ENCODE results near the gene PCED1B. TPM values are rescaled to one million over a fixed set of nuclear protein-coding genes. Genes with fewer than 3 reads are reported as not detected.

The PCED1B gene
- total RNA-seq, 1 donor from 2014 or later, result 7.6 TPM

GRCh38 chr12:47034661-47035060, 44.8 kb upstream of the PCED1B start:
- Histone ChIP-seq H3K27ac (no peak overlapping the region), H3K27me3 (no peaks in the 10 kb centered on the region), H3K36me3 (no peaks in the 10 kb centered on the region), H3K4me1 (peaks cover 9% of the 10 kb centered on the region), H3K4me3 (no peak overlapping the region), H3K9me3 (no peaks in the 10 kb centered on the region)
- ATAC-seq (no peak), DNase-seq (no peak)
- intact Hi-C loops (cut with DNase I), result no loop called here
- no peak for TF ChIP-seq CTCF (IDR thresholded peaks at IDR 0.05)

- Histone ChIP-seq H3K4me3 (no peak overlapping the region), H3K27me3 (no peaks in the 10 kb centered on the region), H3K27ac (no peak overlapping the region), H3K4me1 (peaks cover 9% of the 10 kb centered on the region), H3K9me3 (no peaks in the 10 kb centered on the region), H3K36me3 (no peaks in the 10 kb centered on the region)
- intact Hi-C loops (cut with DNase I), result no loop called here
- TF ChIP-seq CTCF (IDR thresholded peaks at IDR 0.05), result no peak
- no peak for DNase-seq
- no peak for ATAC-seq
Measured at GRCh38 chr12:47035484-47035883, 43.9 kb upstream of the PCED1B start.

DNA sequence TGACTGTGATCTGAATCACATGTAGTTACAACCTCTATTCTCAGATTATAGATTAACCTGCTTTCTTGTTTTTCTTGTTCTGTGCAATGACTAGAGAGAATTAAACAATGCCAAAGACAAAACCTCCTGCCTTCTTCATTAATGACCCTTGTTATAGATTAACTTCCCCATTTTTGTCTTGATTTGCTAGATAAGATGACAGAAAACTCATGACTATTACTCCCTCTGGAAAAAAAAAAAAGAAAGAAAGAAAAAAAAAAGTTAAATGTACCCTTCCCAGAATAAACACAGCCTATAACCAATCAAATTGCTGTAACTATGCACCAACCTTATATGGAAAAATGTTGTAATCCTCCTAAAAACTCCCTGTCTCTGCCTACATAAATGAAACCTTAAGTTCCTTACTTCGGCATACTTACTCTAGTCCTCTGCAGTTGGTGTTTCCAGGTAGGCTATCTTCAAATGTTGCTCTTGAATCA, 41.1 kb upstream of the PCED1B start:
- intact Hi-C loops (cut with DNase I), result no loop called here
- no peaks in the 10 kb centered on the region for H3K36me3 ChIP-seq
- H3K4me3 ChIP-seq, result no peak overlapping the region
- H3K9me3 ChIP-seq, result no peaks in the 10 kb centered on the region
- TF ChIP-seq CTCF (IDR thresholded peaks at IDR 0.05), result no peak
- no peaks in the 10 kb centered on the region for H3K27me3 ChIP-seq
- DNase-seq (no peak), ATAC-seq (peak; percentile 79)
- H3K4me1 ChIP-seq, result peaks cover 2% of the 10 kb centered on the region
- H3K27ac ChIP-seq, result peak overlapping the region; percentile 19

GRCh38 chr12:47039079-47039478, 40.3 kb upstream of the PCED1B start:
- intact Hi-C loops (cut with DNase I), result no loop called here
- no peaks in the 10 kb centered on the region for H3K4me1 ChIP-seq
- no peaks in the 10 kb centered on the region for H3K9me3 ChIP-seq
- no peak for TF ChIP-seq CTCF (IDR thresholded peaks at IDR 0.05)
- H3K4me3 ChIP-seq, result no peak overlapping the region
- no peak for DNase-seq
- H3K27ac ChIP-seq, result peak overlapping the region; percentile 19
- no peaks in the 10 kb centered on the region for H3K27me3 ChIP-seq
- ATAC-seq, result no peak
- no peaks in the 10 kb centered on the region for H3K36me3 ChIP-seq

- H3K27ac ChIP-seq, result no peak overlapping the region
- TF ChIP-seq CTCF (IDR thresholded peaks at IDR 0.05), result no peak
- H3K4me3 ChIP-seq, result no peak overlapping the region
- ATAC-seq (no peak), DNase-seq (no peak)
- no peaks in the 10 kb centered on the region for H3K27me3 ChIP-seq
- no peaks in the 10 kb centered on the region for H3K9me3 ChIP-seq
- no peaks in the 10 kb centered on the region for H3K4me1 ChIP-seq
- no peaks in the 10 kb centered on the region for H3K36me3 ChIP-seq
- intact Hi-C loops (cut with DNase I), result no loop called here
Measured at GRCh38 chr12:47039756-47040155, 39.7 kb upstream of the PCED1B start.

GRCh38 chr12:47041327-47041726, 38.1 kb upstream of the PCED1B start:
- DNase-seq (no peak), ATAC-seq (no peak)
- H3K4me3 ChIP-seq, result no peak overlapping the region
- no peaks in the 10 kb centered on the region for H3K4me1 ChIP-seq
- intact Hi-C loops (cut with DNase I), result no loop called here
- H3K27ac ChIP-seq, result no peak overlapping the region
- no peak for TF ChIP-seq CTCF (IDR thresholded peaks at IDR 0.05)
- H3K9me3 ChIP-seq, result no peaks in the 10 kb centered on the region
- H3K36me3 ChIP-seq, result no peaks in the 10 kb centered on the region
- H3K27me3 ChIP-seq, result no peaks in the 10 kb centered on the region
